Stimulated activated CD4-positive, alpha-beta T cell treated with anti-CD3 and anti-CD28 coated beads, Interleukin-4, amount 100 ng/mL, for 48 hours (primary cell): Measurements from ENCODE around the gene HDGFL3.
"Not testable (repeated sequence)": the region's sequence is repeated elsewhere in the genome, so short reads cannot be mapped to it uniquely, and the experiment has no call there.

Source experiments
- DNase-seq, 2 donors: peaks; one replicate each; pipeline ENCODE4 v3.0.0-alpha.2; 2020; ENCODE audit warnings: low read depth in 2 of 2

Gene HDGFL3

GRCh38 chr15:83193721-83194120, 13.9 kb downstream of the HDGFL3 start:
- DNase-seq, result no peak

DNA sequence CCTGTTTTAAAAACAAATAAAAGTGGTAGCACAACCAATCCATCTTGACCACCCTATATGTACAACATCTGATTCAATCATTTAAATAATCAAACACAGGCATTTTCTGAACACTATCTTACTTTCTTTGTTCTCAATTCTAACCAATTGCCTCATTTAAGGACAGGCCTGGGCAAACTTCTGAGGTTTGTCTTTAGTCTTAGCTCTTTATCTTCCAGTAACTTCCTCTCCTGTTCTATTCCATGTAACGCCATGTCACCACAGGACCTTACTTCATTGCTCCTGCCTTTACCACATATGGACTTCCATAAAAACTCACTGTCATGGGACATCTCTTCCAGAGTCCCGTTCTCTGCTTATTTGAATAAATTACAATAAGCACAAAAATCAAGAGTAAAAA, 14.9 kb downstream of the HDGFL3 start:
- no peak for DNase-seq

GRCh38 chr15:83190450-83190849, 17.2 kb downstream of the HDGFL3 start:
- DNase-seq, result no peak

- DNase-seq, result no peak
Measured at GRCh38 chr15:83185561-83185960, 22.1 kb downstream of the HDGFL3 start.

DNA sequence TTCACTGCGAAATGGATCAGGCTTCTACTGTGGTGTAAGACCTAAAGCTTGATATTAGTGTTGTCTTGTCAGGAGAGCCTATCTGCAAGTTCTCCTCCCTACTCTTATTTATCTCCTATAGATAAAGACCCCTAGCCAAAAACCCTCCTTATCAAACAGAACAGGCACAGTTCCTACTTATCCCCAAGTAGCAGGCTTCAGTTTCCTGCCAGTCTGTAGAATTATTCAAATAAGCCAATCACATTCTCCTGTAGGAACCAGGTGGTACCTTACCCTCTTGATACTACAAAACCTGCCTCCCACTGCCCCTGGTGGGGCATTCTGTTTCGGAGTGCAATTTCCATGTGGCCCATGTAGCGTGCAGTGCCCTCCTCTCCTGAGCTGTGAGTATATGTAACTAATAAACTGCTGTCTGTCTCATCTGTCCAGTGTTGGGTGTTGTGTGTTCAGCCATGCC, 28.7 kb downstream of the HDGFL3 start:
- no peak for DNase-seq

DNA sequence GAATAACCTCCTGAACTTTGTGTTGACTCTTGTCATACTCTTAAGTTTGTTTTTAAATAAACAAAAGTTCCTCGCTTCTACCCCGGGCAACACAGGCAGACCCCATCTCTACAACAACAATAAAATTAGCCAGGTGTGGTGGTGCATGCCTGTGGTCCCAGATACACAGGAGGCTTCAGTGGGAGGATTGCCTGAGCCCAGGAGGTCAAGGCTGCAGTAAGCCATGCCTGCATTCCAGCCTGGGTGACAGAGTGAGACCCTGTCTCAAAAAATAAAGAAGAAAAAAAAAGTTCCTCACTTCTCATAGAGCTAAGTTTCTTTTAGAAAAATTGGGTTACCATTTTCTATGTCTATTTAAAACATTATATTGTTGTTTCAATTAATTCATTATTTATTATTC, 29.2 kb downstream of the HDGFL3 start:
- no peak for DNase-seq

- DNase-seq, result no peak
Measured at GRCh38 chr15:83174891-83175290, 32.7 kb downstream of the HDGFL3 start.

GRCh38 chr15:83170474-83171165, 37.0 kb downstream of the HDGFL3 start:
- DNase-seq, result no peak

DNA sequence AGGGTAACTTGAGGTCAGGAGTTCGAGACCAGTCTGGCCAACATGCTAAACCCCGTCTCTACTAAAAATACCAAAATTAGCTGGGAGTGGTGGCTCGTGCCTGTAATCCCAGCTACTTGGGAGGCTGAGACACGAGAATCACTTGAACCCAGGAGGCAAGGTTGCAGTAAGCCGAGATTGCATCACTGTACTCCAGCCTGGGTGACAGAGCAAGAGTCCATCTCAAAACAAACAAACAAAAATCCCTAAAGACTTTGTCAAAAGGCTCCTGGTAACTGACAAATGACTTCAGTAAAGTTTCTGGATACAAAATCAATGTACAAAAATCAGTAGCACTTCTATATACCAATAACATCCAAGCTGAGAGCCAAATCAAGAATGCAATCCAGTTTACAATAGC, 38.0 kb downstream of the HDGFL3 start:
- not testable (repeated sequence) for DNase-seq

DNA sequence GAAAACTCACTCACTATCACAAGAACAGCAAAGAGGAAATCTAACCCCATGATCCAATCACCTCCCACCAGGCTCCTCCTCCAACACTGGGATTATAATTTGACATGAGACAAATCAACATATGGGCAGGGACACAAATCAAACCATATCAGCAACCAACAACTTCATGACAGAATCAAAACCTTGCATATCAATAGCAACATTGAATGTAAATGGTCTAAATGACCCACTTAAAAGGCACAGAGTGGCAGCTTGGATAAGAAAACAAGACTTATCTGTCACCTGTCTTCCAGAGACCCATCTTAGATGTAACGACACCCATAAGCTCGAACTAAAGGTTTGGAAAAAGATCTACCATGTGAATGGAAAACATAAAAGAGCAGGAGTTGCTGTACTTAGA, 40.8 kb downstream of the HDGFL3 start:
- no peak for DNase-seq

DNA sequence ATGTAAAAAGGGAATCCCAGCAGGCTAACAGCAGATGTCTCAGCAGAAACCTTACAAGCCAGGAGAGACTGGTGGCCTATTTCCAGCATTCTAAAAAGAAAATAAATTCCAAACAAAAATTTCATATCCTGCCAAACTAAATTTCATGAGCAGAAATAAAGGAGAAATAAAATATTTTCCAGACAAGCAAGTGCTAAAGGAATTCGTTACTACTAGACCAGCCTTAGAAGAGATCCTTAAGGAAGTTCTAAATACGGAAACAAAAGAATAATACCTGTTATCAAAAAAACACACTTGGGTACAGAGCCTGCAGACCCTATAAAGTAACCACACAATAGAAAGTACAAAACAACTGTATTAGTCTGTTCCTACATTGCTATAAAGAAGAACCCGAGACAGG, 41.4 kb downstream of the HDGFL3 start:
- DNase-seq, result no peak

GRCh38 chr15:83164771-83165404, 42.7 kb downstream of the HDGFL3 start:
- DNase-seq, result no peak

GRCh38 chr15:83164111-83164770, 43.4 kb downstream of the HDGFL3 start:
- no peak for DNase-seq

GRCh38 chr15:83163032-83163431, 44.6 kb downstream of the HDGFL3 start:
- DNase-seq, result no peak

DNA sequence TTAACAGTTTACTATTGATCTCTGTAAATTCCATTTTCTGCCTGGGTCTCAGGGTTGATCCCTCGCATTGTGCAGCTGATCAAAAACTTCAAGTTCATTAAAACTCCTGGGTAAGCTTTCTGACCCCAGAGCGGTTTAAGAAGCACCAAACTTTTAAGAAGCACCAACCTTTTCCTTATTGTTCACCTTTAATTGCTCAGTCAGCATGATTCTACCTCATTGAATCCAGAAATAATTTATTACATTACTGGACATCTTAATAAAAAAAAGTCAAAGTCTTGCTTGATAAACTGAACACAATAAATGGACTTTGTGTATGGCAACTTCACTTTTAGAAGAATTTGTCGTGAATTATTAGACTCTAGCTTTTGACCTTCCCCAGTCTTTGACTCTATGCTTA, 46.9 kb downstream of the HDGFL3 start:
- DNase-seq, result no peak

DNA sequence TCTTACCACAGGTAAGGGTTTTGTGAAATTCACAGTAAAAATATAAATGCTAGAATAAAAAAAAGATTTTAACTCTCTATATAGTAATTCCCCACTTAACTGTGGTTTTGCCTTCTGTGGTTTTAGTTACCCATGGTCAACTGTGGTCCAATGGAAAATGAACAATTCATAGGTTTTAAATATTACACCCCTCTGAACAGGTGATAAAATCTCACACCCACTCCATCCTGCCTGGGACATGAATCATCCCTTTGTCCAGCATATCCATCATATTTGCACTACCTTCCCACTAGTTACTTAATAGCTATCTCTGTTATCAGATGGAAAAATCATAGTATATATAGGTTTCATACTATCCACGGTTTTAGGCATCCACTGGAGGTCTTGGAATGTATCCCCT, 49.2 kb downstream of the HDGFL3 start:
- no peak for DNase-seq

DNA sequence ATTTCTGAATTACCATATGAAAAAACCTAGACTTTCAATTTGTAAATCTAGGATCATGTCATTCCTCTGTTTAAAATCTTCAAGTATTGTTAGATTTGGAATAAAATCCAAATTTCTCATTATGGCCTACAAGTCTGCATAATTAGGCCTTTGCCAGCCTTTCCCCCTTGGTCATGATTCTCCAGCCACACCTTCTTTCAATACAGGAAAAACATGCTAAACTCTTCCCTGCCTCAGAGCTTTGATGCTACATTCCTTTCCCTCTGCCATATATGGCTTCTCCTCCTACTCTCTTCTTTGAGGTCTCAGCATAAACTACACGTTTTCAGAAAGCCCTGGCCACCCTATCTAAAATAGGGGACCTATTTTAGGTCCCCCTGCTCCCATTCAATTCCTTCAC, 51.7 kb downstream of the HDGFL3 start:
- DNase-seq, result no peak

DNA sequence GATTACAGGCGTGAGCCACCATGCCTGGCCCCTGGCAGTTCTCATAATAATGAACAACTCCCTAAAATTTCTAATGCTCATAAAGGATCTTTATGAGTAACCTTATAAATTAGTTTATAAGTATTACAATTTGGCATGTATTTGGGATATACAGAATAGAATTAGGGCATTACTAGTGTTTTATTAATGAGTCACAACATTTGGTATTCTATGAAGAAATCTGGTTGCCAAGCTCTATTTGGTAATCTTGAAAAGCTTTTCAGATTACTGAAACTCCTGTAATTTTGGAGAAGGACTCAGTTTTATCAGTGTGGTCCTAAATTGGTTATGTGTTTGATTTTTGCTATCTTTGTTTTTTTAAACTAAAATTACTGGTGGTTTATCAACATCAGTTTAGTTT, 54.3 kb downstream of the HDGFL3 start:
- no peak for DNase-seq

GRCh38 chr15:83144771-83145170, 62.9 kb downstream of the HDGFL3 start:
- no peak for DNase-seq

DNA sequence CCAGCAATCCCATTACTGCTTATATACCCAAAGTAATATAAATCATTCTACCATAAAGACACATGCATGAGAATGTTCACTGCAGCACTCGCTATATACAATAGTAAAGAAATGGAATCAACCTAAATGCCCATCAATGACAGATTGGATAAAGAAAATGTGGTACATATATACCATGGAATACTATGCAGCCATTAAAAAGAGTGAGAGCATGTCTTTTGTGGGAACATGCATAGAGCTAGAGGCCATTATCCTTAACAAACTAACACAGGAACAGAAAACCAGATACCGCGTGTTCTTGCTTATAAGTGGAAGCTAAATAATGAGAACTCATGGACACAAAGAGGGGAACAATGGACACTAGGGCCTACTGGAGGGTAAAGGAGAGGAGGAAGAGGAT, 65.5 kb downstream of the HDGFL3 start:
- DNase-seq, result not testable (repeated sequence)

- DNase-seq, result no peak
Measured at GRCh38 chr15:83132861-83133523, 74.6 kb downstream of the HDGFL3 start.

GRCh38 chr15:83129791-83130190, 77.8 kb downstream of the HDGFL3 start:
- DNase-seq, result no peak
